SH-SY5Y (cell line): ENCODE measurements around the gene KLHDC3.

Source experiments
- GATA2 ChIP-seq: IDR thresholded peaks from 2 replicates; pipeline ENCODE4 v1.6.1; 2011; ENCODE audit warnings: mild to moderate bottlenecking, low read depth, low read length
- GATA3 ChIP-seq: IDR thresholded peaks from 2 replicates; pipeline ENCODE4 v1.6.1; 2011; ENCODE audit warnings: low read depth, mild to moderate bottlenecking, low read length, moderate library complexity

The KLHDC3 gene

DNA sequence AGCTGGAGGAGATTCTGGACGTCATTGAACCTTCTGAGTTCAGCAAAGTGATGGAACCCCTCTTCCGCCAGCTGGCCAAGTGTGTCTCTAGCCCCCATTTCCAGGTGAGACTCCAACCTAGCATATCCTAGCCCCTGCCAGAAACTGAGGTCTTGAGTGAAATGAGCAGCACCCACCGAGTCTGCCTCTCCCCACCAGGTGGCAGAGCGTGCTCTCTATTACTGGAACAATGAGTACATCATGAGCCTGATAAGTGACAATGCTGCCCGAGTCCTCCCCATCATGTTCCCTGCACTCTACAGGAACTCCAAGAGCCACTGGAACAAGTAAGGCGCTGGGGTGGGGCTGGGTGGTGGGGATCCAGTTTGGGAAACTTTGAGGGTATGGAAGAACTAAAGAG, 4.9 kb upstream of the KLHDC3 start:
- TF ChIP-seq GATA3 (no peak), GATA2 (no peak)

DNA sequence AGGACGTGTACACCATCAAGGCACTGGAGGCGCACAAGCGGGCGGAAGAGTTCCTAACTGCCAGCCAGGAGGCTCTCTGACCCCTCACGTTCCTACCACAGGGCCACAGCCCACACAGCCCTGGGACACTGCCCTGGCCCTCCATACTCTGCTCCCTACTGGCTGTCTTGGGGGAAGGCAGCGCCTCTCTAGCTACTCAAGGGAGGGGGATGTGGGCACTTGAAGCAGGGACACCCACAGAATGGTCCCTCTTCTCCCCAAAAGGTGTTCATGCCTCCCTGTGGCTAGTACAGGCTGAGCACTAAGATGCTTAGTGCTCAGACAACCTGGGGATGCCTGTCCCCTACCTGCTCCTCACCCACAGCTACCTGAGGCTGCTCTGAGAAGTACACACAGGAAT, 2.8 kb upstream of the KLHDC3 start:
- no peak for TF ChIP-seq GATA2

DNA sequence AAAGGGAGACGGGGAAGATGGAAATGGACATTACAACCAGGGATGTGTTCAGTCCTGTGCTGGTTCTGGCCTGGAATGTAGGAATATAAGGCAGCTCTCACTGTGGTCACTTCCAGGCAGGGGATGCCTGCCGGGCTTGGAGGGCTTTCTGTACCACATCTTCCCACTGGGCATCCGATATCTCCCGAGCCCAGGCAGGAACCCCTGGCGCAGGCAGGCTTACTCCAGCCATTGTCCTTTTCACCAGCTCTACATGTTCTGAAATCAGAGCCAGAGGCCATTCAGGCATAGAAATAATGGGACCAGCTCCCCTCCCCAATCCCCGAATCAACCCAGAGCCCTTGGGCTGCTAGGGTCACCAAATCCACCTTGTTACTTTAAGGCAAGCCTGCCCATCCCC, 1.7 kb upstream of the KLHDC3 start:
- TF ChIP-seq GATA3 (no peak), GATA2 (no peak)

DNA sequence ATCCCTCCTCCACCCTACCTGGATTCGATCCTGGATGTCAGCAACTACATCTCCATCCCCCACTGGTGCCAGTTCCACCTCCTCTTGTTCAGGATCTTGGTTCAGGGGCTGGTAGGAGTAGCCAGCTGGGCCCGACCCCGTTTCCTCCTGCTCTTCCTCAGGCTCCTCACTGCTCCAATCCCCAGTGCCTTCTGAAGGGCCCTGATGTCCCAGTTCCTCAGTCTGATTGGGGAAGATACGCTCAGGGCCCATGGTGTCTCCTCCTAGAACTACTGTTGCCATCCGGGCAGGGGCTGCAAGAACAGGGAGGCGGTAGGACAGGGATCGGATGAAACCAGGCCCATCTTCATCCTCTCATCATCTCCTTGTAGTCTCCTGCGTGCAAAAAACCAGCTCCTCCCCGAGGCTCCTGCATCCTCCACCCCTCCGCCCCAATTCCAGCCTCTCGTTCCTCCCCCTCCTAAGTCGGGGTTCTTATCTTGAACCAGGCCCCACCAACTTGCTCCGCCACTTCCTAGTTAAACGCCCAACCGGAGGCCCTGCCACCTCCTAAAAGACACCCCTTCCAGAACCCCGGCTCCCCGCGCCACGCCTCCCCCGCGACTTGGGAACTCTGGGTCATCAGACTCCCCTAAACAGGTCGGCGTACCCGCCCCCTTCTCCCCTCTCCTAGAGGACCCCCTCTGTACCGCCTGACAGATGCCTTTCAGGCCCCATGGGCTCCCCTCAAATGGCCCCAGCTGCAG, 779 bp upstream of the KLHDC3 start:
- TF ChIP-seq GATA2: no peak
- no peak for TF ChIP-seq GATA3

DNA sequence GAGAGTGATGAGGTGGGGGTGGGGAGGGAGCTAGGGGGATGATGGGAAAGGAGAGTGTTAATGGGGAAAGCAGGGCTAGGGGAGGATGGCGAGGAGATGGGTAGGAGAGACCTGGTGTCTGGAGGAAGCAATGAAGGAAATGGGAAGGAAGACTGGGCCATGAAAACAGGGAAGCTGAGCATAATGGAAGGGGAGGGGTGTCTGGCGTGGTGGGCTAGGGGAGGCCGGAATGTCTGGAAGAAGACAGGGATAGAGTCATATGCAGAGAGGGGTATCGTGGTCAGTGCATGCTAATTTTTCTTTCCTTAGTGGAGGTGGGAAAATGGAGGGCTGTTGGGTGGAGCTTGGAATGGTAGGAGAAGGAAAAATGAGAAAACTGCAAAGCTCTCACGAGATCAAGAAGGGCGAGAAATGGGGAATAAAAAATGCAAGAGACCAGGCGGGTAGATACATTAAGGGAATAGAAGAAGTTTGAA, 423 bp downstream of the KLHDC3 start:
- TF ChIP-seq GATA3 (no peak), GATA2 (no peak)

DNA sequence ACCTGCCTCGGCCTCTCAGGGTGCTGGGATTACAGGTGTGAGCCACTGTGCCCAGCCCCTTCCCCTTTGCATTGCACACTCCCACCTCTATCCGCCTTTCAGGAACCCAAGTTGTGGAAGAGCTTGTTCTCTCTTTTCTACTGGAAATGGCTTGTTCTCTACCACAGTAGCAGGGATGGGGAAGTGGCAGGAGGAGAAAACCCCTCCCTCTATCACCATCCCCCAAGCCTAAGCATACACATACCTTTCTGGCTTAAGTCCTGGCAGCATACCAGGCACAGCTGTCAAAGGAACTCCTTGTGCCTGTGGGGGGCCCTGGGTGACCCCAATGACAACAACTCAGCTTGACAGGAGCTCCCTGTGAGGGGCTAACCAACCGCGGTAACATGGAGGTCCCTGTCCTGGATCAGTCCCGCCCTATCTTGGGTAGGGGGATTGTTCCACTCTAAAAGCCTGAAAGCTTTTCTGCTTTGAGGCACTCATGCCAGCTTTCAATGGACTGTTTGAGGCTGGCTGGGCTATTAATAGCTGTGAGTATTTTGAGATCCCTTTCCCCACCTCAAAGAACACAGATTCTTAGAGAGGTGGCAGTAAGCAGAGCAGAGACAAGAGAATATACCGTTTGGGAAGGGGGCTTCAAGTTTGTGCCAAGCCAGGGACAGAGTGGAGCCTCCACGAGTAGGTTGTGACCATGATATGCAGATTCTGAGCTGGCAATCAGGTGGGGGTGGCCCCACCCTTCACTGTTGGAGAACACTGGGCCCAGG, 2.3 kb downstream of the KLHDC3 start:
- TF ChIP-seq GATA3 (no peak), GATA2 (no peak)

DNA sequence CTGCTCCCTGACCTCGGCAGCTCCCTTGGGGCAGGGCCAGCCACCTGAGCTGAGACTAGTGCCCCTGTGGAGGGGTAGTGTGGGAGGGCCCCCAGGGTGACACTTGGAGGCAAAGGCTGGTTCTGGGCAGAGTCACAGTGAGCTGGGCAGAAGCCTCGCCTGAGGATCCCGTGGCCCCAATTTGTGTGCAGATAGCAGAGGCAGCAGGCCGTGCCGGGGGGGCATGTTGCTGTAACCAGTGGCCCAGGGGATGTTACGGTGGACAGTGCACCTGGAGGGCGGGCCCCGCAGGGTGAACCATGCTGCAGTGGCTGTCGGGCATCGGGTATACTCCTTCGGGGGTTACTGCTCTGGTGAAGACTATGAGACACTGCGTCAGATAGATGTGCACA, 2.9 kb downstream of the KLHDC3 start:
- TF ChIP-seq GATA3 (no peak), GATA2 (no peak)

DNA sequence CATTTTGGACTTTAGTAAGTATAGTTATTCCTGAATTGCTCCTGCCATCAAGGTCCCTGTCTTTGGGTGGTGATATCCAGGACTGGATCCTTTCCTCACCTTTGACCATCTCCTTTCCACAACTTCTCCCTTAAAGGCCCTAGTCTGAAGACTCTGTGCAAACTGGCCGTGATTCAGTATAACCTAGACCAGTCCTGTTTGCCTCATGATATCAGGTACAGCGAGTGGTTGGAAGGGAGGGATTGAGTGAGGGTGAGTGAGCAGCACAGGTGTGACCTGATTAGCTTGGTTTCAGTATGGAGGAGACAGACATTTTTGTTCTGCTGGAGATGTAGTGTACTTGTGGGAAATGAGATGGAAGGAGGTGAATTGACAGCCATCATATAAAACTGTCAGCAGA, 5.1 kb downstream of the KLHDC3 start:
- TF ChIP-seq GATA2: no peak
- TF ChIP-seq GATA3: no peak

DNA sequence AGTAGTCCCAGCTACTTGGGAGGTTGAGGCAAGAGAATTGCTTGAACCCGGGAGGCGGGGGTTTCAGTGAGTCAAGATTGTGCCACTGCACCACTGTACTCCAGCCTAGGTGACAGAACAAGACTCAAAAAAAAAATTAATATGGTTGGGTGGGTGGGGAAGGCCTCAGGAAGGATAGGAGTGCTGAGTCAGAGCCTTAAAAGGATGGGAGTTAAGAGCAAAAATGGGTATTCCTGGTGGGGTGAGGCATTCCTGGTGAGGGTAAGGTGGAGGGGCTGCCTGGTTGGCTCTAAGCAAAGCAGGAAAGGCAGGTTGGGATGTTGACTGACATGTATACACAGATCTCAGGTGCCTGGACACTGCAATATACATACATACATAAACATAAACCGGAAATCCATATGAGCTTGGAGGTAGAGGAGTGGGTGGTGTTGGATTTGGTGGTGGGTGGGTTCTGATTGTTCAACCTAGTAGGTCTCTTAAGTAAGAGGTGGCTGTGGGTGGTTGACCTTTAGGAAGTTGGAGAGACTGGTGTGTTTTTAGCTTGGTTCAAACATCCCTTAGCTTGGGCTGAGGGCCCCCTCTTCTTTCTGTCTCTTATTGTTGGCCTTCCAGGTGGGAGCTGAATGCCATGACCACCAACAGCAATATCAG, 6.1 kb downstream of the KLHDC3 start:
- TF ChIP-seq GATA3: no peak
- no peak for TF ChIP-seq GATA2

DNA sequence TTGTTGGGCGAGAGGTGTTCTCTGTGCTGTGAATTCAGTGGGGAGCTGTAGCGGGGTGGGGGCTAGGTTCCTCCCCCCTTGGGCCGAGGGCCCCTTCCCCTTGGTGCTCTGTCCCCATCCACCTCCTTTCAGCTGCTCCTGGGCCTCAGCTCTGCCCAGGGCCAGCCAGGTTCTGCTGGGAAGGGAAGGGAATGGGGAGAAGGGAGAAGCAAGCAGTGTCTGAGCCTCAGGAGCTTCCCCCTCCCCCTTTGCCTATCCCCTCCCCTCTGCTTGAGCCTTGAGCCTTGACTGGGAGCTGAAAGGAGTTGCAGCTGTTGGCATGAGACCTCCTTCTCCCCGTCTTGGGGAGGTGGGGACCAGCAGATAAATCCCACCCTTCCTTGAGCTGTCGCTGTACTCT, 6.8 kb downstream of the KLHDC3 start:
- no peak for TF ChIP-seq GATA3
- no peak for TF ChIP-seq GATA2

DNA sequence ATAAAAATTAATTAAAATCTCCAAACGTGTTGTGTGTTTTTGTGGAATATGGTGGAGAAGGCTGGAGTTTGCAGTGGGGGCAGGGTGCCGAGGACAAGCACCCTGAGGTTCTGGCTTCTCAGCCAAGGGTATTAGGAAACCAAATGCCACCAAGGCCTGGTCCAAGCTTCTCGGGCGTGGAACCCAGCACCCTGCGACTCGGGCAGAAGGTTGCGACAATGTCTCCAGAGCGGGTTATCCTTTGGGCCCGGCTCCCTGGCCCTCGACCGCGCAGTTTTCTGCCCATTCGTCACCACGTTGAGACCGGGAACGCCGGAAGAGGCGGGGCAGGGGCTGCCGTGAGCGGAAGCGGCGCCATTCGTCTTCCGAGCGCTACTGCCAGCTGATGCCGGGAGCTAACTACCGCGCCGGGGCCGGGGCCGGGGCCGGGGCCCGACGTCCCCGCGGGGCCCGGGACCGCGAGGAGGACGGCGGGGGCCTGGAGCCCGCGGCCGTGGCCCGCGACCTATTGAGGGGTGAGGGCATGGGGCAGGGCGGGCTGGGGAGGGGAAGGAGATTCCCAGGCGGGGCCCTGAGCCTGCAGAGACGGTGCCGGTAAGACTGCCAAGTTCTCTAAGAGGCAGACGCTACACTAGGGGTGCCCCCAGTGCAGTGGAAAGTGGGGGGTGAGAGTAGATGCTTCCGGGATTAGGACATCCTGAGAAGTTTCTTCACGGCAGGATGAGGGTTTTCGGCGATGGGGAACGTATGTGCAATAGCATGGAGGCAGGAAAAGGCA, 7.4 kb downstream of the KLHDC3 start, which contains the start of gene RRP36:
TSS of gene RRP36 (plus strand) at position 354 of the 778 bp plus-strand sequence. CDS start at position 386, 32 bp downstream.
- TF ChIP-seq GATA3: no peak
- no peak for TF ChIP-seq GATA2

DNA sequence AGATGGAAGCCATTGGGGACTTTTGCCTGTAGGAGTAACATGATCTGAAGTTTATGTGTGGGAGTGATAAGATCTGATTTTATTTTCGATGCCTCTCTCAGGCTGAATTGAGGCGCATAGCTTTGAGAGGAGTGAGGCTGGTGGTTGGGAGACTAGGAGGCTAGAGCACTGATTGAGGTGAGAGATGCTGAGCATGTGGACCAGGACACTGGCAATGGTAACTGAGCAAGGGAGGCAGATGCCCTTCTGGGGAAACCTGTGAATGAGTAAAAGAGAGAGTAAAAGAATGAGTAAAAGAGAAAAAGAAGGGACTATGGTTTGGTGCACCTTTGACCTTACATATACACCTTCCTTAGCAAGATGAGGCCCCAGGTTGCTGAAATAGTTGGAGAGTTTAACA, 10.4 kb downstream of the KLHDC3 start:
- no peak for TF ChIP-seq GATA2

DNA sequence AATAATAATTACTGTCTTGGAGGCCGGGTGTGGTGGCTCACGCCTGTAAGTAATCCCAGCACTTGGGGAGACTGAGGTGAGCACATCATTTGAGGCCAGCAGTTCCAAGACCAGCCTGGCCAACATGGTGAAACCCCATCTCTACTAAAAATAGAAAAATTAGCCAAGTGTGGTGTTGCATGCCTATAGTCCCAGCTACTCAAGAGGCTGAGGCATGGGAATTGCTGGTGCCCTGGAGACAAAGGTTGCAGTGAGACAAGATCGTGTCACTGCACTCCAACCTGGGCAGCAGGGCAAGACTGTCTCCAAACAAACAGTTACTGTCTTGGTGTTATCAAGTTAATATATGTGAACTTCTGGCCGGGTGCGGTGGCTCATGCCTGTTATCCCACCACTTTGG, 12.3 kb downstream of the KLHDC3 start:
- TF ChIP-seq GATA2 (no peak), GATA3 (no peak)

DNA sequence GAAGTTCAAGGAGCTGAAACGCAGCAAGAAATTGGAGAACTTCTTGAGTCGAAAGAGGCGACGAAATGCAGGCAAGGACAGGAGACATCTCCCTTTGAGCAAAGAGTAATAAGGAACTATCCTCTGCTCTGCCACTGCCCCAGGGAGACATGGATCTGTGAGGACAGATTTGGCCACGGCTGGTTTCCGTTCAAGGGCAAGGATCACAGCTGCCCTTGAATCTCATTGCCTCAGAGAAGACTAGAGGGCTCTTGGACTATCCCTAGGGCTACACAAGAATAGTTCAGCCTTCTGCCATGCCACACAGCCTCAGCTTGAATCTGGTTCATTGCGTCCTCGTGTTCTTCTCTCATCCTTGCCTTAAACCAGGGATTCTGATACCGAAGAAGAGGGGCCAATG, 15.1 kb downstream of the KLHDC3 start:
- no peak for TF ChIP-seq GATA2
- TF ChIP-seq GATA3: no peak

DNA sequence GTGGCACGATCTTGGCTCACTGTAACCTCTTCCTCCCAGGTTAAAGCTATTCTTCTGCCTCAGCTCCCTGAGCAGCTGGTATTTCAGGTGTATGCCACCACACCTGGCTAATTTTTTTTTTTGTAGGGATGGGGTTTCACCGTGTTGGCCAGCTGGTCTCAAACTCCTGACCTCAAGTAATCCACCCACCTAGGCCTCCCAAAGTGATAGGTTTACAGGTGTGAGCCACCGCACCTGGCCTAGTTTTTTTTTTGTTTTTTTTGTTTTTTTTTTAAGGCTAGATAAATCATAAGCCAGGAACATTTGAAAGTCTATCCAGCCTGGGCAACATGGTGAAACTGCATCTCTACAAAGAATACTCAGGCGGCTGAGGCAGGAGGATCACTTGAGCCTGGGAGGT, 18.3 kb downstream of the KLHDC3 start:
- TF ChIP-seq GATA3 (no peak), GATA2 (no peak)
